Spleen (tissue), 7 donors: ENCODE results near the gene ATG4C.

Experiments
- CTCF ChIP-seq, 11 experiments: fragments of 200-600 bp in 7 of 11; fragments of 450-650 bp in 4 of 11; sonication (generic) in 4 of 11; IDR thresholded peaks in 8 of 11; conservative IDR thresholded peaks in 3 of 11; 1 replicate in 7 of 11; 2 replicates in 4 of 11; pipeline versions ENCODE4 v1.4.0 to v1.8.0; 2016 to 2021; ENCODE audit warnings: antibody characterized with exemption in 11 of 11, inconsistent platforms in 4 of 11, mild to moderate bottlenecking in 1 of 11
- POLR2A ChIP-seq, 3 donors: fragments of 450-650 bp; IDR thresholded peaks; one replicate each; pipeline ENCODE4 v1.5.1; 2017; ENCODE audit warnings: antibody characterized with exemption in 3 of 3, mild to moderate bottlenecking in 1 of 3
- POLR2AphosphoS5 ChIP-seq, 3 donors: sonication (generic); formaldehyde crosslinking; IDR thresholded peaks; one replicate each; pipeline ENCODE4 v1.5.1; 2017; ENCODE audit warnings: antibody characterized with exemption in 3 of 3
- donor health status: DM: no; HTN: no; CAD: no; lungs with moderate emphysema.
- donor health status: DM: no; HTN: no; CAD: no.
- donor health status: DM: no; HTN: no; CAD: no.

GRCh38 chr1:62784509-62785365 is 805 bp downstream of the ATG4C start:
- TF ChIP-seq CTCF (IDR thresholded peaks at IDR 0.05 in 8 of 11, conservative IDR thresholded peaks at IDR 0.05 in 3 of 11) (peak in 1 of 11 experiments; percentile 7), POLR2A (IDR thresholded peaks at IDR 0.05) (no peak), POLR2AphosphoS5 (IDR thresholded peaks at IDR 0.05) (no peak)
